Posterior cingulate gyrus (tissue), 11 donors: ENCODE results near the gene GPX5.
"Not testable (repeated sequence)": the region's sequence is repeated elsewhere in the genome, so short reads cannot be mapped to it uniquely, and the experiment has no call there.

ENCODE experiments used
- DNase-seq, 10 donors: peaks; one replicate each; pipeline versions ENCODE4 v3.0.0 to v3.0.0-alpha.2; 2020 to 2021; ENCODE audit warnings: mixed read lengths in 3 of 10
- intact Hi-C: fragments of 100-400 bp; cut with DNase I; formaldehyde crosslinking; loops from one replicate; pipeline ENCODE4 v1.15.1; 2023

The GPX5 gene

DNA sequence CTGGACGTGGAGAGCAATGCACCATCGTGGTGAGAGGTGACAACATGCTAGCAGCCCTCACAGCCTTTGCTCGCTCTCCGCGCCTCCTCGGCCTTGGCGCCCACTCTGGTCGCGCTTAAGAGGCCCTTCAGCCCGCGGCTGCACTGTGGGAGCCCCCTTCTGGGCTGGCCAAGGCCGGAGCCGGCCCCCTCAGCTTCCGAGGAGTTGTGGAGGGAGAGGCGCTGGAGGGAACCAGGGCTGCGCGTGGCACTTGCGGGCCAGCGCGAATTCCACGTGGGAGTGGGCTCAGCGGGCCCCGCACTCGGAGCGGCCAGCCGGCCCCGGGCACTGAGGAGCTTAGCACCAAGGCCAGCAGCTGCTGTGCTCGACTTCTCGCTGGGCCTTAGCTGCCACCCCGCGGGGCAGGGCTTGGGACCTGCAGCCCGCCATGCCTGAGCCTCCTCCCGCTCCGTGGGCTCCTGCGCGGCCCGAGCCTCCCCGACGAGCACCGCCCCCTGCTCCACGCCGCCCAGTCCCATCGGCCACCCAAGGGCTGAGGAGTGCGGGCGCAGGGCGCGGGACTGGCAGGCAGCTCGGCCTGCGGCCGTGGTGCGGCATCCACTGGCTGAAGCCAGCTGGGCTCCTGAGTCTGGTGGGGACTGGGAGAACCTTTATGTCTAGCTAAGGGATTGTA is 13.9 kb upstream of the GPX5 start:
- intact Hi-C loops: no loop called here
- DNase-seq: peak in 1 of 10 donors; percentile 82

DNA sequence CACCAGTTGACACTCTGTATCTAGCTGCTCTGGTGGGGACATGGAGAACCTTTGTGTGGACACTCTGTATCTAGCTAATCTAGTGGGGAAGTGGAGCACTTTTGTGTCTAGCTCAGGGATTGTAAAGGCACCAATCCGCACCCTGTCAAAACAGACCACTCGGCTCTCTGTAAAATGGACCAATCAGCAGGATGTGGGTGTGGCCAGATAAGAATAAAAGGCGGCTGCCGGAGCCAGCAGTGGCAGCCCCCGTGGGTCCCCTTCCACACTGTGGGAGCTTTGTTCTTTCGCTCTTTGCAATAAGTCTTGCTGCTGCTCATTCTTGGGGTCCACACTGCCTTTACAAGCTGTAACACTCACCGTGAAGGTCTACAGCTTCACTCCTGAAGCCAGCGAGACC is 13.3 kb upstream of the GPX5 start:
- DNase-seq, intact Hi-C loops: not testable (repeated sequence)

DNA sequence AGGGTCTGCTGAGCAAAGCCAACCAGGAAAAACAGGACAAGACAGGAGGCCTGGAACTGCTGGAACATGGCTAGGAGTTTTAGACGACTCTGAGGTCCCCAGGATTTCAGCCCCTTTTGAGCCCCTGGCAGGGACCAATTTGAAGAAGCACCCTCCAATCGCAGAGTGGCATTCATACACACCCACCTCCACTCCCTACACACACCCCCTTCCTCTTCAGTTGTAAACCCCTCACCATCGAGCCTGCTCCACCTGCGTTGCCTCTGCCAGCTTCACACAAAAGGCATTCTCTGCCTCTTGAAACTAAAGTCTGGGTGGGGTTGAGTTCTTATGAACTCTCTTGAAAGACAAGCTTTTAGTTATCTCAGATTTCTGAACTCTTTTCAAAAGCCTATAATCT is 10.0 kb upstream of the GPX5 start, which contains the start of gene GPX6:
Gene GPX6 (minus strand): TSS at position 118 of the 400 bp plus-strand sequence. CDS start 50 bp downstream, at position 68.
- intact Hi-C loops: no loop called here
- DNase-seq: no peak

DNA sequence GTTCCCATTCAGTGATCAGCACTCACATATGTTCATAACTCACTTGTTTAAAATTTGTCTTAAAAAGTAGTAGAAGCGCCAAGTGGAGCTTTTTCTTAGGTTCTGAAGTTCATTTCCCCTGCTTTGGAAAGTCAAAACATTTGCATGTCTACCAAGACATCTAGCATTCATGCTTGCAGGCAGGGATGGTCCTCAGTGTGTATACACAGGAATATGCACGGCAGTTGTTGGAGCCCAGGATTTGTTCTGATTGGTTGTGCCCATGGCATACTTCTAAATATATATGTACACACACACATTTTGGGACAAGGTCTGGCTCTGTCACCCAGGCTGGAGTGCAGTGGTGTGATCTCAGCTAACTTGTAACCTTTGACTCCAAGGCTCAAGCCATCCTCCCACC is 7.7 kb upstream of the GPX5 start:
- intact Hi-C loops: no loop called here
- no peak for DNase-seq

DNA sequence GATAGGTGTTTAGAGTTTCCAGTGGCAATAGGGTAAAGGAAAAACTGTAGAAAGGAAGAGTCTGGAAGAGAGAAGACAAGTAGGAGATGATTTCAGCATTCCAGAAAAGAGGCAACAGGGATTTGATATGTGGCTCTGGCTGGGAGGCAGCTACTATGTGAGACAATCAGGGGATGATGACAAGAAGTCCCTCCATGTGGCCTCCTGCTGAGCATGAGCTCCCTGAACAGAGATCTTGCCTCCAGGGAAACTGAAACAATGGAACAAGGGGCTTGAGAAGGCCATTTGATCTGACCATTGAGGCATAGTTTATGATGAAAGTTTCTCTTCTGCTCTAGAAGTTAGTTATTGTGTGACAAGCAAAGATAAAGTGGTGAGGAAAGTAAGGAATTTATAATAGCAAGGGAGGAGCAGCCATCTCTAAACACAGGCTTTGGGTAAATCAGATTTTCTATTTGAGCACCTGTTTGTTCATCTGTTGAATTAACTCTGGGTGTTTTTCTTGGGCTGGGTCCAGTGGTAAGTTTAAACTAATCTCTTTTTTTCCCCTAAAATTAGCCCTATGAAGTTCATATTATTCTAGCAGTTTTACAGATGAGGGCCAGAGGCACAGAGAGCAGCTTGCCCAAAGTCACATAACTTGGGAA is 3.0 kb upstream of the GPX5 start:
- DNase-seq: no peak
- intact Hi-C loops: no loop called here

DNA sequence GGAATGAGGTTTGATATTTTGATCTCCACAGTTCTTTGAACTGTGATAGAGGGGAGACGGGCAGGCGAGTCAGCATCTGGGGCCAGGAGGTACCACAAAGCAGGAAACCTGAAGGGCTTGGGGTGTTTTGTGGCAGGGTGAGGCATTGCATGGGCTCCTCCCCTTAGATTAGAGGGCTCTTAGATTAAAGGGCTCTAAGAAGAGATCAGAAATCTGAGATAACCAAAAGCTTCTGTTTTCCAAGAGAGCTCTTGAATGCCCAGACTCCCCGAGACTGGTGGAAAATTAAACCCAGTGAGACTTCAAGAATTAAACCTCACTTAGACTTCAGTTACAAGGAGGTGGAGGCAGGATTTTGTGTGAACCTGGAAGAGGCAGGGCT is 2.4 kb upstream of the GPX5 start:
- intact Hi-C loops: no loop called here
- no peak for DNase-seq

DNA sequence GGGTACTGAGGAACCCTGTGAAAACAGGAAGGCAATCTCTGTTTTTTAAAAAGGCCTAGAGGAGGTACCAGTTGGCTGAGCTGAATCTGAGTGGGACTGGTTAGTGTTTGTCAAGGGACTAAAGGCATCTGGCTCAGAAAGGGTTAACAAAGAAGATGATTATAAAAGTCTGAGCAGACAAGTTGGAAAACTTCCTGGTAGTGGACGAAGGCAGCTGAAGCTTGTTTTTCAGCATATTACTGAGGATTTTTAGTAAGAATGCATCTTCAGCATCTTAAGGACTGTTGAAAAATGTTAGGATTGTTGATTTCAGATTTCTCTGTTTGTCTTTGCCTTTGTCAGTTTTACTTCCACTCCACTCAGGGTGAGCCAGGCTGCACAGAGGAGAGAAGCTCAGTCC is 5.1 kb downstream of the GPX5 start:
- intact Hi-C loops: no loop called here
- DNase-seq: no peak

DNA sequence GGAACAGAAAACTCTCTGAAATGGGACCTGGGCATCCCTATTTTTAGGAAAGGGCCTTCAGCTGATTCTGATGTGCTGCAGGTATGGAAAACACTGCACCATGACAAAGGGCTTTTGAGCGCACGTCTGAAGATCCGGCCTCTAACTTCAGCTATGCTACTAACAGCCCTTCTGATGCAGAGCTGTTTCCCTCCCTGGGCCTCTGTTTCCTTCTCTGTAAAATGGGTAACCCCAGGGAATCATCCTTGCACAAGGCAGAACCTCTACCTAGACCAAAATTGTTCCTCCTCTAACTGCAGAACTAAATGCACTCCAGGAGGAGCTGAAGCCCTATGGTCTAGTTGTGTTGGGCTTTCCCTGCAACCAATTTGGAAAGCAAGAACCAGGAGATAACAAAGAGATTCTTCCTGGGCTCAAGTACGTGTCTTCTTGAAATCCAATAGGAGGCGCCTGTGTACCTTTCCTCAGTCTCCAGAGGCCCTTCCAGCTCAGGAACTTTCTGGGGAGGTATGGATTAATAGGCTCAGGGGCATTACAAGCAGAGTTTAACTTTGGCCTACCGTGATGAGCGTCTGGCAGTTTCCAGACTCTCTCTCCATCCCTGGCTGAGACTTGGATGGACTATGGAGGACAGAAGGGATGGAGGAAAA is 5.9 kb downstream of the GPX5 start:
- intact Hi-C loops: no loop called here
- no peak for DNase-seq

DNA sequence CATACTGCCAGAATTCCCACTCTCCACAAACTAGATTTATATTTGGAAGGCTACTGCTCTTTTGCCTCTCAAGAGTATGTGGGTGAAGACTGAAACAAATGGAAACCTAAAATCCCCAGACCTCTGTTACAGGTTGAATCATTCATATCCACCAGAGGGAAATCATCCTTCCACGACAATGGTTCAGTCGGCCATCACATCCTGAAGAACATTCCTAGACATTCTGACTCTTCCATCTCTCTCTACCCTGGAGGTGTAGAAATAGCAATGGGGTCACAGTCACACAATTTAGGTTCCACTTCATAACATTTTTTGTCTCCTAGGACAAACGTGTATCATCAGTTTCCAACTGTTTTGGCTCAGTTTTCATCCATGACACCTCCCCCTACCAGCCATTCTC is 8.6 kb downstream of the GPX5 start:
- intact Hi-C loops: no loop called here
- DNase-seq: no peak

DNA sequence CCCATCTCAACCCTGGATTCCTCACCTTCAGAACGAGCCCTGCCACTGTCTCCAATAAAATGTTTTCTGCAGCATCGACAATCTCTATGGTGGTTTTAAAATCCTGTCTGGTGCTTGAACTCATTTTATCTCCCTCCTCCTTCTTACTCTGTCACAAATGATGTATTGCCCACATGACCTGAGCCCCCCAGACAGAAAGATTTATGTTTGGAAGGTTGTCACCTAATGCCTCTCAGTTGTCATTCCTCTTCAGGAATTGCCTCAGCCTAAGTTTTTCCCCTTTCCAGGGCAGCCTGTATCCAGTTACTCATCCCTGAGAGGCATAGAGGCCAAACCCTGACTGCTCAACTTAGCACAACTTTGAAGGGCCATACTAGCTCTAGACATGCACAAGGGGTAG is 9.2 kb downstream of the GPX5 start:
- intact Hi-C loops: no loop called here
- no peak for DNase-seq

DNA sequence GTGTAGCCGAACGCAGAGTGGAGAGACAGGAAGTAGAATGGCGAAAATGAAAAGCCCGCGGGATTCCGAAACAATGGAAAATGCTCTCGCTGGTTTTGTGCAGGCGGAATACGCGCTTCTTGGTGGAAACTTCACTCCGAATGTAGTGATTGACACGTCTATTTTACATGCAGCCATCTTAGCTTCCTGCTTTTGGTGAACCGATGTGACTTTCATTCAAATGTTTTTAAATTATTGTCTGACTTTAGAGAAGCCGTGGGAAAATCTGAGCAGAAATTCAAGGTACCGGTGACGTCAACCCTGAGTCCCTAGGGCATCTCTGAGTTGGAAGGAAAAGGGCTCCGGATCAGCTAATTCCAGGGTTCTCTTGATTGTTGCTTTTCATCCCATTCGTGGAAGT is 11.4 kb downstream of the GPX5 start:
- intact Hi-C loops: no loop called here
- DNase-seq: no peak

DNA sequence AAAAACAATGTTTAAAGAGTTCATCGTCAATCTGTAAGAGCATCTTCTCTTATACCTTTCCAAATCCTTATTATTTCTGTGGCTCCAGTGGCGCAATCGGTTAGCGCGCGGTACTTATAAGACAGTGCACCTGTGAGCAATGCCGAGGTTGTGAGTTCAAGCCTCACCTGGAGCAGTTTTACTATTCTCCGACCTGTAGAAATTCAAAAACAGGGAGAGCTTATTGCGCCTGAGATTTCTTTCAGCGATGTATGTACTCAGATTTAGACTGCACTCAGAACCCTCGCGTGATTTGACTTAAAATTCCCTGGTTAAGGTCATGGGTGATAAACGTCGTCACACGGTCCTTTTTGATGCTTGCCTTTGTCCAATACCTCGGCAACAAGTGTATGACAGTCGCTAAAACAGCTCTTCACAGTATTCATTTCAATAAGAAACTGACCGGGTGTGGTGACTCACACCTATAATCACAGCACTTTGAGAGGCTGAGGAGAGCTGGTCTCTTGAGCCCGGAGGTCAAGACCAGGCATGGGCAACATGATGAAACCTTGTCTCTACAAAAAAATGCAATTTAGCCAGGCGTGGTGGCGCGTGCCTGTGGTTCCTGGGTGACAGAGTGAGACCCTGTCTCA is 11.9 kb downstream of the GPX5 start:
- intact Hi-C loops: no loop called here
- DNase-seq: no peak

DNA sequence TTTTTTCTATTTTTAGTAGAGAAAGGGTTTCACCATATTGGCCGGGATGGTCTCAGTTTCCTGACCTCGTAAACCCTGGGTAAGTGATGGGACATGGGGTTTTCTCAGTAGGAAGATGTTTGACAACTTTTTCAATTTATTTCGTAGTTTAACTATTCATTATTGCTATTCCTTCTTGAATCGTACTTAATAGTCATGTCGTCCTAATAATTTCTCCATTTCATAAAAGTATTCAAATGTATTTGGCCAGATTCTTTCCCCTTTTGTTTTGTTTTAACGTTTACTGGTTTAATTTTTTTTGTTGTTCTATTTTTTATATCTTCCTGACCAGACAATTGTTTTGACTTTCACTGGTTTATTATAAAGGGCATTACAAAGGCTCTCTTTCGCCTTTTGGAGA is 16.3 kb downstream of the GPX5 start:
- intact Hi-C loops: no loop called here
- DNase-seq: no peak

DNA sequence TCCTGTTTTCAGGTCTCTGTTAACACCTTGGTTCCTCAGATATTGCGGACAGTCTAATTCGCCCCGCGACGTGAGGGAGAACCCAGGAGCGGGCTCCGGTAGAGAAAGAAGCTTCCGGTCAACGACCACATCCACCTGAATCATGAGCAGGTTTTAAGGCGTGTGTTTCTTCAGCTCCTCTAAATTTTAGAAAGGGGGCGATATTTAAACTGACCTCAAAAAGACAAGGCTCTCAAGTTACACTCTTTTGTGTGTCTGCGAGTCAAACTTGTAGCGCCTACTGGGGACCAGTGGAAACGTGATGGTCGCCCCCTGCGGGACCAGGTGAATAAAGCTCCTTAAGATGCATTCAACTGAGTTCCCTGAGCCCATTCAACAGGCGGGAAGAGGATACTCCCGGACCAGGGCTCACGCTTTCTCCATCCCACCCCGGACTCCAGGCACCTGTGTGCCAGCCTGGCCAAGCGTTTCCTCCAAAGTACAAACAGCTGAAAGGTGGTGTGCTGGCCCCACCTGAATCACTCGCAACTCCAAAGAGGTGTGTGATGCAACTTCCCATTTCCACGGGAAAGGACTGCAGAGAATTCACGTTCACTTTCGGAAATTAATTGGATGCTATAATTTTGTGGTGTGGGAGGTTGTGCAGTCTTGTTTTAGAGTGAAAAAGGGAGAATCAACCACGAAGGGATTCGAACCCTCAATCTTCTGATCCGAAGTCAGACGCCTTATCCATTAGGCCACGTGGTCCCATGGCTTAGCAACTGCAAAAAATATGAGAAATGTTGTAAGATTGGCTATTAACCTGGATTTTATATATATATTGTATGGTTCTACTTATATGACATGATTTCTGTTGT is 17.0 kb downstream of the GPX5 start:
- intact Hi-C loops: no loop called here
- DNase-seq: no peak

DNA sequence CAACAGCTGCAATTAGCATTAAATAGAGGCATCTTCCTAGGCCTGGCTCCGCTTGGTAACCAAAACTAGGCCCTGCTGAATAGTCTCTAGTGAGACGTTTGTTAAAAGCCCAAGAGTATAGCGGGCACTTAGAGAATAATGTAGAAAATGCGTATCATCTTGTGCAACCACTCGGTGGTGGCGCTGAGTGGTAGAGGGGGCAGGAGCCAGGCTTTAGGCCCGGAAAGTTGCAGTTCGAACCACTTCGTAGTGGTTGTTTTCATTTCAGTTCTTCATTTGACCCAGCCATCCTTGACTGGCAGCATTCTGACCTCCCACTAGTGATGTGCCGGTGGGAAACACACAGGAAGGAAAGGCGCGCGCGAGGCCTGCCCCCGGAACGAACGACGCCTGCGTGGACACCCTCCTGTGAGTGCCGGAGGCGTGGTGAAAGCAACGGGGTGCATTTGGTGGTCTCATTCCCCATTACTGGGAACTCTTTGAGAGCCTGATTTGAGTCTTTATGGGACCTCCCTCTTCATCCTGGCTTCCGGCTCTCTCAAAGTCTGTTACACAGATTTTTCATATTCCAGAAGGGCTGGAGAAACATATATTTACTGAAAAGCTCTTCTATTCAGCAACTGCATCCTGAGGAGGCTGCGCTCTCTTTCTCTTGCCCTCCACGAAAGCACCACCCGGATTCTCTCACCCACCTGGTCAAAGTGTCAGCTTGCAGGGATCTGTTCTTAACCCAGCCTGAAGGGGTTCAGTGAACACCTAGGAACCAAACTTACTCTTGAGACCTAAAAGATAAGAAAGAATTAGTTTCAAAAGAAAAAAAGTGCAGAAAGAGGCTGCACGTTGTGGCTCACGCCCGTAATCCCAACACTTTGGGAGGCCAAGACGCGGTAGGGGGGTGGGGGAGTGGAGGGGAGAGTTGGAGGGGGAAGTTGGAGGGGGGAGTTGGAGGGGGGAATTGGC is 18.2 kb downstream of the GPX5 start:
- intact Hi-C loops: no loop called here
- peak in 2 of 10 donors; percentile 76 to 83 for DNase-seq

DNA sequence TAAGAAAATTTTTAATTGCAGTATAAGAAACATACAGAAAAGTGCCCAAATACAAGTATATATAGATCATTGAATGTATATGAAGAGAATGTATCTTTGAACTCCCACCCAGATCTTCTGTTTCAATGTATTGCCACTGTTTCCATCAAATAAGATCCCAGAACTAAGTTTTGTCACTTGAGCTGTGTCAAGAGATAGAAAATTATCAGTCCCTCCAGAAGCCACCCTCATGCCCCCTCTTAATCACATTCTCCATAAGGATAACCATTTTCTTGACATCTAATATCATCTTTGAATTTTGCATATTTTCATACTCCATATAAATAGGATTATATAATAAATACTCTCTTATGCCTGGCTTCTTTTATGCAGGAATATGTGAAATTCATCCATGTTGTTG is 20.3 kb downstream of the GPX5 start:
- intact Hi-C loops: no loop called here
- DNase-seq: no peak

DNA sequence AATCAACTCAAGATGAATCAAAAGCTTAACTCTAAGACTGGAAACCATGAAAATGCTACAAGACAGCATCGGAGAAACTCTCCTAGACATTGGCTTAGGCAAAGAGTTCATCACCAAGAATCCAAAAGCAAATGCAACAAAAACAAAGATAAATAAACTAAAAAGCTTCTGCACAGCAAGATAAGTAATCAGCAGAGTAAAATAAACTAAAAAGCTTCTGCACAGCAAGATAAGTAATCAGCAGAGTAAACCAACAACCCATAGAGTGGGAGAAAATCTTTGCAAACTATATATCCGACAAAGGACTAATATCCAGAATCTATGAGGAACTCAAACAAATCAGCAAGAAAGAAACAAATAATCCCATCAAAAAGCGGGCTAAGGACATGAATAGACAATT is 21.3 kb downstream of the GPX5 start:
- intact Hi-C loops, DNase-seq: not testable (repeated sequence)

DNA sequence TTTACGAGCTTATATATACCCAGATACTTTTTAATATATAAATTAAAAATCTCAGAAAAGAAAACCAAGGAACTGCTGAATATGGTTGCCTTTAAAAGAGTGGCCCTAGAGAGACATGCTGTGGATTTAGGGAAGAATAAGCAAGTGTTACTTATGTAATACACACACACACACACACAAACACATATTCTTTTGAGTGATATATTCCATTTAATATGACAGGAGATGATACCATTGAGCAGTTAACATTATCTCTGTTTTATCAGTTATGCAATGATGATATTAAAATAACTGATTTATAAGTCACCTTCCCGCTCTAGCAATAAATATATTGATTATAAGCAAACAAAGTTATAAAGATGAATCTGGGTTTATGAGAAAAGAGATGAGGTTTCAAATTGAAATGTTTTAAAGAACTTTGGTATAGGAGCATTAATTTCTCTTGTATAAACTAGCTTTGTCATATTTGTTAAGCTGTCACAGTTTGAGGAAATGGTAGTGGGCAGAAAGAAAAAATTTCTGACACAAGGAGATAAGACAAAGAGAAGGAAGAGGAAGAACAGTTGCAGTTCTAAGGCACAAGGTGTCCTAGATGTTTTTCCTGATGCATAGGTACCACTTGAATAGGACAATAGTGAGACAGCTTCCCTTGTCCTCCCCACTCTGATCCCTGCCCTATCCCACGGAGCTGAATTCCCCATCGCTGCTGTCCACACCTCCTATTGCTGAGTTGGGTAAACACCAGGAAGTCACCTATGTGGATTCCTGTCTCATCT is 26.4 kb downstream of the GPX5 start:
- intact Hi-C loops: no loop called here
- no peak for DNase-seq
